Left lobe of liver (tissue), 2 donors: ENCODE results near the gene RBPJ. TPM values are rescaled to one million over a fixed set of nuclear protein-coding genes. Genes with fewer than 3 reads are reported as not detected.
"Not testable (repeated sequence)": the region's sequence is repeated elsewhere in the genome, so short reads cannot be mapped to it uniquely, and the experiment has no call there.

ENCODE experiments used
- ATAC-seq: fragments of 200-7000 bp; cut with Tn5 transposase; one replicate; pipeline ENCODE4 v1.9.1; 2020; ENCODE audit warnings: mild to moderate bottlenecking, moderate library complexity
- DNase-seq: peaks from one replicate; pipeline ENCODE4 v3.0.0-alpha.2; 2020; ENCODE audit warnings: low spot score
- total RNA-seq: library from RNA; stranded (reverse); gene quantifications from one replicate; pipeline ENCODE4 v1.2.1, GENCODE V29; 2021
- donor health status: DM: no; HTN: no; CAD: no; lungs with moderate emphysema.
- donor health status: DM: no; HTN: yes; CAD: no.

RBPJ gene
- total RNA-seq, 1 donor from 2014 or later = 21.5 TPM

DNA sequence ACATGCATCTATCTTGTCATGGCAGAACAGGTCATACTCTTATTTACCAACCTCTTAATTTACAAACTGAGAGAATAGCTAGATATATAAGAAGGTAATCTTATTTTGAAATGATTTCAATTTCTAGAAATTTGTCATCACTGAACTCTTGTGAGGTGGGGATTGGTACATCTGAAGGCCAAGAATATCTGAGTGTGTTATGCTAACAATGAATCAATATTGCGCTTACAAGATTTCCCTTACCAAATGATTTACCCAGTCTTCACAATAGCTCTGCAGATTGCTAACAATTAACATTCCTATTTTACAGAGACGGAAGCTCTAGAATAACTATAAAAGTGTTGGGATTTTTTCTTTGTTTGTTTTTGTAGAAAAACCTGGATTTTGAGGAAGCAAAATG is 48.3 kb downstream of the RBPJ start:
- DNase-seq (no peak), ATAC-seq (no peak)

DNA sequence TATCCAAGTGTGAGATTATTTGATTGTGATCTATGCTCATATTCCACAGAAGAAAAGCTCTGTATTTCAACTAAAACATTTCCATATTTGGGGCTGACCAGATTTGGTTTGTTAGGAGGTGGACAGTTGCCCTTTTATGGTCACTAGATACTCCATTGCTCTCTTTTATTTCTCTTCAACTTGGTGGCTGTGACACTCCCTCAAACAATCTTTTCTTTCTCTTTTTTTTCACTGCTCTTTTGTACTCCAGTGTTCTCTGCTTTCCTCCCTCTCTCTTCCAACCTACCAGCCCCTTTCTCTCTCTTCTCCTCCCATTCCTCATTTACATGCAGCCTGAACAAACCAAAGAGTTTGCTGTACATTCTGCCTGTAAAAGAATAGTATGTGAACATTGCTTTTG is 48.8 kb downstream of the RBPJ start:
- DNase-seq (no peak), ATAC-seq (no peak)

DNA sequence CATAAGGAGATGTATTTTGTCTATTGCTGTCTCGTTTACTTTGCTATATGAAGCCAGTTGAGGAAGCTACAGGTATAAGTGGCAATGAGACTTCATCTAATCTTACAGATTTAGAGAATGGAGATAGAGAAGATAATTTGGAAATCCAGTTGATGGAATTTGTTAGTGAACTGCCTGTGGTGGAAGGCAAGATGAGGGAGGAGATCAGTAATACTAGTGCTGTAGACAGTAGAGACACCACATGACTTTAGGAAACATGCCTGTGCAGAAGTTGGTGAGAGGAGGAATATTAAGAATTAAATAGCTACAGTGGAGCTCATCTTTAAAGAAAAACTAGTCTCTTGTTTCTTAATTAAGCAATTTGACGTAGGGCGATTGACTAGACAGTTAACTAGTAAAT is 51.3 kb downstream of the RBPJ start:
- DNase-seq (no peak), ATAC-seq (peak; percentile 36)

DNA sequence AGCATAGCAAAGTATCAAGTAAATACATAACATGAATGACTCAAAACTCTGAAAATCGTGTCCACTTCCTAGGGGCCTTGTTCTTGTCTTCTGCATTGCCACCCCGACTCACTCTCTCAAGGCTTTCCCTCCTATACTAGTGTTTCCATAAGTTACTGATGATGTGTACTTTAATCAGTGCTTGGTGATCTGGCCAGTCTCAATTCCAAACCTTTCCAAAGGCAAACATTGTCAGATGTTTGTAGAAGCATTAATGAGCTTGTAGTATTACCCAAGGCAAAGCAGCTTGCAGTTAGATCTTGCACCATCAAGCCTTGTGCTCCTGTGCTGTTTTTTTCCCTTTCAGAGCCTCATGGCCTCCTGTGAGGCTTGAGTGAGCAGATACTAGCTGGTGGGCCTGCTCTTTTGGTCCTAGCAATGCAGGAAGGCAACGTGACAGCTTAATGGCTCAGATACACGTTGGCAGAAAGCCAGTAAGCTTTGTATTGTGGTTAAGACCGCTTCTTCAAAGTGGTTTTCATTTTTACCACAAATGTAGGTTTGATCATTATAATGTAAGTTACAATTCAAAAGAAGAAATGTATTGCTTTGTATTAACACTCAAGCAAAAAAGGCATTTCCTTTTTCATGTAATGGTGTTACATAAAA is 51.8 kb downstream of the RBPJ start:
- ATAC-seq = peak; percentile 93
- no peak for DNase-seq

GRCh38 chr4:26375551-26375950 is 54.7 kb downstream of the RBPJ start:
- ATAC-seq (no peak), DNase-seq (no peak)

DNA sequence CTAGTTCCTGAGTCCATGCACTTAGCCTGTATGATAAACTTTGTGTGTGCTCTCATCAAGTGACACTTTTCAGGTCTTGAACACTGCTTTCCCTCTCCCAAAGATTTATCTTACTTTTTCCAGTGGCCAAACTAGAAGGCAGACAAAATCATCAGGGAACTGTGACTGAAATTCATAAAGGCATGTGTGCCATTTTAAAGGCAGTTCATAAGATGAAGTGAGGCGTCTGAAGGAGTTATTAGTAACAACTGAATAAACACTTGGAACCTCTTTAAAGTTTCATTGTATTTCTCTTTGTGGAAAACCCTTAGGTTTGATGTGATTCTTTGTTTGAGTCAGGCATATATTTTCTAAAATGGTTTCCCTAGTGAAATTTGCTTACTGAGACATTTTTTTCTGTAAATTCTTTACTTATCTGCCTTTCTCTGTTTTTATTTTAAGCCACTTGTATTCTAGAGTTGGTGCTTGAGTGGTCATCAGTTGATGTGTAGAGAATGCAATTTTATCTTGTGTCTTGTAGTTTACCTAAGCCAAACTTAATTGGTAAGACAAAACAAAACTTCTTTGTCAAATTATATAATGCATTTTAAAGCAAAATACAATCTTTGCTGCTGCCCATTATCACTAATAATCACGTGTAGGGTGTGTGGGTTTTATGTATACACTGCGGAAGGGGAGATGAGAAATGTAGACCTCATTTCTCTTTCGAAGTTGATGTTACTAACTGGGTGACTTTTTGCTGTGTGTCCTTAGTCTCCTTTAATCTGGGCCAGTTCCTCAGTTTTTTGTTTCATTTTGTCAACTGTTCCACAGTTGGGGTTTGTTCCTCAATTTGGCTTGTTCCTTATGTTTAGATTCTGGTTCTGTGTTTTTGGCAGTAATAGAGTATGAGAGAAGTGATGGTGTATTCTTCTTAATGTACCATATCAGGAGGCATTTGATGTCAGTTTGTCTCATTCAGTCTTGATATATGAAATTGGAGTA is 56.8 kb downstream of the RBPJ start:
- ATAC-seq (no peak), DNase-seq (no peak)

DNA sequence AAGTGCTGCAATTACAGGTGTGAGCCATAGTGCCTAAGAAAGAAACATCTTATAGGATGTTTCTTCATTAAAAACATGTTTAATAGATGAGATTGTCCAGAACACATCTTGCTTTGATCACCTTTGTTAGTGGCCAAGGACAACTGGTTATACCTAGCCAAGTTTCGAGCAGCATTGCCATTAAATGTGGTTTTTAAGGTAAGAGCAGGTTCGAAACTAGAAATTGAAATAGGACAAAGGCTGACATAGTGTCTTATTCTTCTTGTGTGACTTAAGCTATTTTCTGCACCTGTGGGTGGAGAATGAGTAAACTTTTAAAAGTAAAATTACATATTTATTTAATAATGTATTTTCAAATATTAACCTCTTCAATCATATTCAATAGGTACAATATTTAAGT is 59.0 kb downstream of the RBPJ start:
- DNase-seq (no peak), ATAC-seq (no peak)

- DNase-seq (no peak), ATAC-seq (peak; percentile 58)
Measured at GRCh38 chr4:26380740-26381139, 59.9 kb downstream of the RBPJ start.

- ATAC-seq = no peak
- DNase-seq = no peak
Measured at GRCh38 chr4:26384380-26385057, 63.7 kb downstream of the RBPJ start.

DNA sequence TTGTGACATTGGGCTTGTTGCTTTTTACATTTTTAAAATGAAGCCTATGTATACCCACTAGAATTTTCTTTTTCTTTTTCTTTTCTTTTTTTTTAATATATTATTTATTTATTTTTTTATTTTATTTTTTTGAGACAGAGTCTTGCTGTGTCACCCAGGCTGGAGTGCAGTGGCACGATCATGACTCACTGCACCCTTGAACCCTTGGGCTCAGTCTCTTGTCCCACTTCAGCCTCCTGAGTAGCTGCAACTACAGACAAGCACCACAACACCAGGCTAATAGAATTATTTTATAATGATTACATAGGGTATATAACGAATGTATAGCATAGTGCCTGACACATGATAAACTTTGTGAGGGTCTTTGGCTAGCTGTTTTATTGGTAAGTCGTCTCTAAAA is 64.9 kb downstream of the RBPJ start:
- ATAC-seq = no peak
- DNase-seq = no peak

DNA sequence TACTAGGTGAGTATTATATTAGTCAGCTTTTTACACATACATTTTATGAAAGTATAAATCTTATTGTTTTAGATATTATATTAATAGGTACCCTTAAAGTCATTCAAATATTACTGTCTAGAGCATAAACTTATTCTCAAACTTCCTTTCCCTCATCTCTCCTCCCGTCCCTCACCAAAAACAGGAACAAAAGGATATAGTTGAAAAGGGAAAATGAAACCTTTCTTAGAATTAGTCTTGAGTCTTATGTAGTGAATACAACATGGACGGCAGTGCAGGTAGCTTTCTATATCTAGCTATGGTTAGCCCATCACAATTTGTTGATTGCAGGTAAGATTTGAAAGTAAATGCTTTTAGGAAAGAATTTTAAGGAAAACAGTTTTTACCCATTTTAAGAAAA is 65.6 kb downstream of the RBPJ start:
- ATAC-seq = no peak
- DNase-seq = no peak

DNA sequence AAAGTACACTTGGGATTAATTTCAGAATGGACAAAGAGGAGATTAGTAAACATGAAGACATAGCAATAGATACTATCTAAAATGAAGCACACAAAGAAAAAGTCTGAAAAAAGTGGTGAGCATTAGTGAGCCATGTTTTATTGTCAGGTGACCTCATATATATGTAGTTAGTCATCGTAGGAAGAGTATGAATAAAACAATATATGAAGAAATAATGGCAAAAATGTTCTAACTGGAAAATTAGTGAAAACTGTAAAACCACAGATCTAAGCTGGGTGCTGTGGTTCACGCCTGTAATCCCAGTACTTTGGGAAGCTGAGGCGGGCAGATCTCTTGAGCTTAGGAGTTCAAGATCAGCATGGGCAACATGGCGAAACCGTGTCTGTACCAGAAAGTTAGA is 67.9 kb downstream of the RBPJ start:
- no peak for DNase-seq
- ATAC-seq = no peak

- DNase-seq = no peak
- no peak for ATAC-seq
Measured at GRCh38 chr4:26397086-26397485, 76.3 kb downstream of the RBPJ start.

DNA sequence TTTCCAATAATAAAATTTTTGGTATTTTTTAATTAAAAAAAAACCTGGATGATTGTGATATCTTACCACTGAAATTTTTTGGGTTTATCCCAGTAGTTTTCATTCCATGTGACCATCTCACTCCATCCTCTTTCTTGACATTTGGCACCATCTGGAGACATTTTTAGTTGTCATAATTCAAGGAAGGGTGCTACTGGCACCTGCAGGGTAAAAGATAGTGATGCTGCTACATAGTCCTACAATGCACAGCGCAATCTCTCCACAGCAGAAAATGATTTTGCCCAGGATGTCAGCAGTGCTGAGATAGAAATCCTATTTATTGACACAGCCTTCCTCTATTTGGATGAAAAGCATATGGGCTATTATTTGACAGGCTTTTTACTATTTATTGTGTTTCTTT is 79.3 kb downstream of the RBPJ start:
- DNase-seq = no peak
- ATAC-seq = no peak

- not testable (repeated sequence) for DNase-seq, ATAC-seq
Measured at GRCh38 chr4:26402017-26402416, 81.2 kb downstream of the RBPJ start.

GRCh38 chr4:26402458-26402857 is 81.6 kb downstream of the RBPJ start:
- ATAC-seq = no peak
- no peak for DNase-seq

DNA sequence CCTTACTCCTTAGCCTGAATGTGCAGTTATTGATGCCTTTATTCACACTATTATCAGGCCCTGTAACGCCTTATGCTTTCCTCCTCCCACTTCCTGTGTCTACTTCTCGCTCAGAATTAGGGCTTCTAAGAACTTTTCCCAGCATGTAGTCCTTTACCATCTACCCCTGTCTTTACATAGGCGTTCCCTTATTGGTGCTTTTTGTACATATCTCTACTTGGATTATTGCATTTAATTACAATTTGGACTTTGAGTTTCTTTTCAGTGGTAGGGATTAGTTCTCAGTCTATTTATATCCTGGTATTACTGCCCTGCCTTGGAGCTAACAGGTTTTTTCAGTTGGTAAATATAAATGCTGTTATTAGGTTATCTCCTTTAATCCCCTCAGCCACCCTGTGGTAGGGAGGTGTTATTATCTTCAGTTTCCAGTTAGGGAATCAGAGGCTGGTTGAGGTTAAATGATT is 84.0 kb downstream of the RBPJ start:
- DNase-seq (no peak), ATAC-seq (no peak)

GRCh38 chr4:26406346-26406975 is 85.6 kb downstream of the RBPJ start:
- DNase-seq = no peak
- no peak for ATAC-seq

DNA sequence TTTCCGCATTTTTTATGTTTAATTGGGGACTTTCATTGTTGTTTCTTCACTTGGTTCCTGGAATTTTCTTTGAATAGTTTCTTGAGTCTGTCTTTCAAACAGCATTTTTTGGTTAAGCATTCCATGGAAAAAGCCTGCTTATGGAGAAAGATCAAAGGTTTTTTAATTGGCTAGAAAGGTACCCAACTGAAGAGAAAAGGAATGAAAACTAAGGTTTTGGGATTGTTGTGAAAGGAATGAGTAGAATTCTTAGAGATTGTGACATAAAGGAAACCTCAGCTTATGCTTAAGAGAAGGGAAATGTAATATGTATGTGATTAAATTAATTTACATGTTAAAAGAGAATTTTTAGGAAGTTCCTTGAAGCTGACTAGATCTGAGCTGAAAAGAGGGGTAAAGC is 86.7 kb downstream of the RBPJ start:
- ATAC-seq = no peak
- no peak for DNase-seq

GRCh38 chr4:26410385-26411293 is 89.8 kb downstream of the RBPJ start:
- ATAC-seq (peak; percentile 45), DNase-seq (no peak)
